Stimulated activated CD4-positive, alpha-beta T cell treated with anti-CD3 and anti-CD28 coated beads, Interleukin-1b, Interleukin-23, amount 100 ng/mL, for 1 hour (primary cell): ENCODE results near the gene MLPH.

Experiments
- DNase-seq, 2 donors: peaks; one replicate each; pipeline ENCODE4 v3.0.0-alpha.2; 2020; ENCODE audit warnings: low read depth in 2 of 2

MLPH gene

GRCh38 chr2:237478979-237479378, 8.1 kb upstream of the MLPH start:
- DNase-seq: no peak

GRCh38 chr2:237479747-237480146, 7.3 kb upstream of the MLPH start:
- no peak for DNase-seq

- no peak for DNase-seq
Measured at GRCh38 chr2:237480556-237480955, 6.5 kb upstream of the MLPH start.

- DNase-seq: no peak
Measured at GRCh38 chr2:237480988-237481525, 6.0 kb upstream of the MLPH start.

- no peak for DNase-seq
Measured at GRCh38 chr2:237482485-237482884, 4.6 kb upstream of the MLPH start.

GRCh38 chr2:237483018-237483731, 3.9 kb upstream of the MLPH start:
- DNase-seq: no peak

- no peak for DNase-seq
Measured at GRCh38 chr2:237485304-237485703, 1.7 kb upstream of the MLPH start.

GRCh38 chr2:237485844-237486243, 1.2 kb upstream of the MLPH start:
- DNase-seq: no peak

- DNase-seq: no peak
Measured at GRCh38 chr2:237486334-237486818, 675 bp upstream of the MLPH start.

GRCh38 chr2:237487496-237487895, 445 bp downstream of the MLPH start:
- no peak for DNase-seq

GRCh38 chr2:237488295-237488694, 1.2 kb downstream of the MLPH start:
- DNase-seq: no peak

- no peak for DNase-seq
Measured at GRCh38 chr2:237488901-237489860, 2.1 kb downstream of the MLPH start.

- no peak for DNase-seq
Measured at GRCh38 chr2:237490009-237490711, 3.1 kb downstream of the MLPH start.

GRCh38 chr2:237490795-237491194, 3.7 kb downstream of the MLPH start:
- DNase-seq: no peak

GRCh38 chr2:237491515-237492118, 4.6 kb downstream of the MLPH start:
- no peak for DNase-seq

- no peak for DNase-seq
Measured at GRCh38 chr2:237492137-237492890, 5.3 kb downstream of the MLPH start.

GRCh38 chr2:237494066-237494465, 7.0 kb downstream of the MLPH start:
- DNase-seq: no peak

GRCh38 chr2:237495521-237496117, 8.6 kb downstream of the MLPH start:
- no peak for DNase-seq

GRCh38 chr2:237496428-237496827, 9.4 kb downstream of the MLPH start:
- no peak for DNase-seq
